Measurements from ENCODE around the gene LZTS3. TPM values are rescaled to one million over a fixed set of nuclear protein-coding genes. Genes with fewer than 3 reads are reported as not detected.

Gene LZTS3
- total RNA-seq, 2 donors from 2014 or later = 15.7 to 19.1 TPM

Other genes with a start within 250 kb of the LZTS3 start
- gene GNRH2, start 129.9 kb downstream of the LZTS3 start, total RNA-seq = under 1 TPM; 0.92 to 0.94 TPM
- gene MRPS26, start 127.5 kb downstream of the LZTS3 start, total RNA-seq = 10 to 100 TPM; 16.8 to 17.2 TPM
- under 1 TPM in 1 of 2 donors, not detected in 1; 0.62 TPM for gene OXT, start 101.9 kb downstream of the LZTS3 start, total RNA-seq
- not detected for gene AVP, start 88.8 kb downstream of the LZTS3 start, total RNA-seq
- 10 to 100 TPM; 21.0 to 34.2 TPM for gene FASTKD5, start 13.7 kb downstream of the LZTS3 start, total RNA-seq
- 1 to 10 TPM; 7.0 to 8.2 TPM for gene UBOX5, start 13.7 kb downstream of the LZTS3 start, total RNA-seq
- 10 to 100 TPM; 43.7 to 45.6 TPM for gene DDRGK1, start 31.1 kb upstream of the LZTS3 start, total RNA-seq
- gene ITPA, start 35.9 kb upstream of the LZTS3 start, total RNA-seq = 10 to 100 TPM; 39.5 to 41.4 TPM
- 1 to 10 TPM in 1 of 2 donors, under 1 TPM in 1; 0.37 to 1.3 TPM for gene SLC4A11, start 65.6 kb upstream of the LZTS3 start, total RNA-seq
- gene DNAAF9, start 234.1 kb upstream of the LZTS3 start, total RNA-seq = 1 to 10 TPM; 6.5 to 6.7 TPM